A549 treated with AZD9567 at 1 μM for 4 hours (cell line): Measurements from ENCODE around the gene GGT6. TPM values are rescaled to one million over a fixed set of nuclear protein-coding genes. Genes with fewer than 3 reads are reported as not detected.

Experiments
- total RNA-seq: library from RNA; stranded (reverse); fragments of 200-300 nt; extraction: Qiagen RNA extraction; gene quantifications from 5 replicates; pipeline ENCODE4 v1.2.3, GENCODE V29; 2022; ENCODE audit not compliant: insufficient read depth

The GGT6 gene
- not detected in 5 replicates for total RNA-seq

GRCh38 chr17:4560421-4560820 is at the start of gene GGT6:
GGT6 (minus strand) TSS chr17:4560577; CDS start chr17:4560521, 56 bp downstream.

GRCh38 chr17:4584101-4584916 is 23.9 kb upstream of the GGT6 start, which contains the start of gene SMTNL2:
SMTNL2 (plus strand) TSS chr17:4584529; CDS start chr17:4584606, 77 bp downstream.

GRCh38 chr17:4554997-4555799 is 5.2 kb downstream of the GGT6 start, which contains the start of gene MYBBP1A:
MYBBP1A (minus strand) TSS chr17:4555384; CDS start chr17:4555324, 60 bp downstream.

Other genes with a start within 250 kb of the GGT6 start
- gene UBE2G1, start 193.9 kb downstream of the GGT6 start, total RNA-seq = 78.4 to 85.3 TPM (median 83.8 TPM) in 5 replicates
- gene SPNS3, start 126.6 kb downstream of the GGT6 start, total RNA-seq = 0.06 TPM in 1 of 5 replicates, not detected in the others
- 3.8 to 12.9 TPM (median 10.5 TPM) in 5 replicates for gene SPNS2, start 61.7 kb downstream of the GGT6 start, total RNA-seq
- 81.1 to 113 TPM (median 101 TPM) in 5 replicates for gene MYBBP1A, start 5.2 kb downstream of the GGT6 start, total RNA-seq
- gene SMTNL2, start 24.0 kb upstream of the GGT6 start, total RNA-seq = 0.25 to 0.81 TPM (median 0.39 TPM) in 4 of 5 replicates, not detected in the other
- gene ALOX15, start 81.1 kb upstream of the GGT6 start, total RNA-seq = 0.08 to 0.19 TPM (median 0.13 TPM) in 4 of 5 replicates, not detected in the other
- 66.9 to 82.2 TPM (median 76.2 TPM) in 5 replicates for gene PELP1, start 143.6 kb upstream of the GGT6 start, total RNA-seq
- gene ARRB2, start 150.1 kb upstream of the GGT6 start, total RNA-seq = 37.0 to 64.2 TPM (median 54.1 TPM) in 5 replicates
- 41.9 to 56.7 TPM (median 44.4 TPM) in 5 replicates for gene MED11, start 170.9 kb upstream of the GGT6 start, total RNA-seq
- 0.38 to 0.73 TPM (median 0.53 TPM) in 4 of 5 replicates, not detected in the other for gene ZMYND15, start 179.3 kb upstream of the GGT6 start, total RNA-seq
- gene CXCL16, start 179.4 kb upstream of the GGT6 start, total RNA-seq = 10.4 to 19.0 TPM (median 15.7 TPM) in 5 replicates
- 0.58 to 0.88 TPM (median 0.65 TPM) in 4 of 5 replicates, not detected in the other for gene TM4SF5, start 211.3 kb upstream of the GGT6 start, total RNA-seq
- 0.85 to 1.4 TPM (median 0.92 TPM) in 4 of 5 replicates, not detected in the other for gene VMO1, start 225.8 kb upstream of the GGT6 start, total RNA-seq
- 0.13 TPM in 1 of 5 replicates, not detected in the others for gene GLTPD2, start 228.4 kb upstream of the GGT6 start, total RNA-seq
- gene PSMB6, start 235.6 kb upstream of the GGT6 start, total RNA-seq = 404 to 505 TPM (median 496 TPM) in 5 replicates
- 16.4 to 29.9 TPM (median 27.4 TPM) in 5 replicates for gene PLD2, start 246.6 kb upstream of the GGT6 start, total RNA-seq